ENCODE measurements around the gene TSPAN16. TPM values are rescaled to one million over a fixed set of nuclear protein-coding genes. Genes with fewer than 3 reads are reported as not detected.

The TSPAN16 gene
- total RNA-seq, 4 donors from 2014 or later, result not detected

DNA sequence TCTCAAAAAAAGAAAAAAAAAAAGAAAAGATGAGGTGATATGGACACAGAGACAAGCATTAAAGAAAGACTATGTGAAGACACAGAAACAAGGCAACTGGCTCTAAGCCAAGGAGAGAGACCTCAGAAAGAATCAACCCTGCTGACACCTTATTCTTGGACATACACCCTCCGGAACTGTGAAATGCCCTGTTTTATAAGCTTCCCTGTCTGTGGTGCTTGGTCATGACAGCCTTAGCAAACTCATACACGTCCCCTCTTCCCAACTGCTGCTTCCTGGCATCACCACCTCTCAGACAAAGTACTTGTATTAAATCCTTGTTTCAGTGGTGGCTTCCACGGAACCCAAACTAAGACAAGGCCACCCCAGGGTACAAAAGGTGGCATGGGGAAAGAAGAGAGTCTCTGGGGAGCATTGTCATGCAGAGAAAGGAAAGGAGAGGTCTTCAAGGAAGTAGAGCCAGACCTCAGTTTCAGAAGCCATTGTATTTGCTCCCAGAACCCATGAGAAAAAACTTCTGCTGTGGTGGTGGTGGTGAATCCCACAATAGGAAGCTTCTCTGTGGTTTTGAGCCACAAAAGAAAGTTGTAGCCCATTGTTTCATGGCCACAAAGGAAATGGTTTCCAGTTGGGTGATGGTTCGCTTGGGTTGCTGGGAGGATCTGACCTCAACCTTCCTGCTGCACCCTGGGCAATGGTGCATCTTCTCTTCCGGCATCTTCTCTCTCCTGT lies 16.3 kb upstream of the TSPAN16 start:
- Histone ChIP-seq H3K36me3 (no peaks in the 10 kb centered on the region), H3K27ac (peak overlapping the region in 1 of 2 donors; percentile 15), H3K27me3 (no peaks in the 10 kb centered on the region), H3K4me1 (no peaks in the 10 kb centered on the region), H3K4me3 (no peak overlapping the region), H3K9me3 (no peaks in the 10 kb centered on the region)
- intact Hi-C loops (cut with DNase I; ENCODE audit: low total_unique reads), result no loop called here
- no peak for TF ChIP-seq POLR2A (IDR thresholded peaks at IDR 0.05)
- TF ChIP-seq, protein P1, sequence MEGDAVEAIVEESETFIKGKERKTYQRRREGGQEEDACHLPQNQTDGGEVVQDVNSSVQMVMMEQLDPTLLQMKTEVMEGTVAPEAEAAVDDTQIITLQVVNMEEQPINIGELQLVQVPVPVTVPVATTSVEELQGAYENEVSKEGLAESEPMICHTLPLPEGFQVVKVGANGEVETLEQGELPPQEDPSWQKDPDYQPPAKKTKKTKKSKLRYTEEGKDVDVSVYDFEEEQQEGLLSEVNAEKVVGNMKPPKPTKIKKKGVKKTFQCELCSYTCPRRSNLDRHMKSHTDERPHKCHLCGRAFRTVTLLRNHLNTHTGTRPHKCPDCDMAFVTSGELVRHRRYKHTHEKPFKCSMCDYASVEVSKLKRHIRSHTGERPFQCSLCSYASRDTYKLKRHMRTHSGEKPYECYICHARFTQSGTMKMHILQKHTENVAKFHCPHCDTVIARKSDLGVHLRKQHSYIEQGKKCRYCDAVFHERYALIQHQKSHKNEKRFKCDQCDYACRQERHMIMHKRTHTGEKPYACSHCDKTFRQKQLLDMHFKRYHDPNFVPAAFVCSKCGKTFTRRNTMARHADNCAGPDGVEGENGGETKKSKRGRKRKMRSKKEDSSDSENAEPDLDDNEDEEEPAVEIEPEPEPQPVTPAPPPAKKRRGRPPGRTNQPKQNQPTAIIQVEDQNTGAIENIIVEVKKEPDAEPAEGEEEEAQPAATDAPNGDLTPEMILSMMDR (IDR thresholded peaks at IDR 0.05), result no peak
- no peak for DNase-seq

DNA sequence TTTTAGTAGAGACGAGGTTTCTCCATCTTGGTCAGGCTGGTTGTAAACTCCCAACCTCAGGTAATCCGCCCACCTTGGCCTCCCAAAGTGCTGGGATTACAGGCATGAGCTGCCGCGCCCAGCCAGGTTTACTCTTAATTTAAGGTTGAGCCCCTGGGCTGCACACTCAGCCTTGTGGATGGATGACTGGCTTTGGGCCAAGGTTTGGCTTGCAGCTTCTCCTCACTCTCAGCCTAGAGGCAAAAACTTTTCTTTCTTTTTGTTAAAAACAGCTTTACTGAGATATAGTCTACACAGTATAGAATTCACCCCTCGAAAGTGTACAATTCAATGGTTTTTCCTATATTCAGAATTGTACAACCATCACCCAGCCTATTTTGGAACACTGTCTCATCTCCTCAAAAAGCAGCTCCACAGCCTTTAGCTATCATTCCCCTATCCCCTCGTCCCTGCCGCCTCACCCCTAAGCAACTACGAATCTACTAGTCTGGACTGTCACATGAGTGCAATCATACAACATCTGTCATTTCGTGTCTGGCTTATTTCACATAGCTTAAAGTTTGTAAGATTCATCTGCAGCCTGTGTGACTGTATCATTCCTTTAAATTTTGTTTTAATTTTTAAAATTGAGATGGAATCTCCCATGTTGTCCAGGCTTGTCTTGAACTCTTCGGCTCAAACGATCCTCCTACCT lies 14.5 kb upstream of the TSPAN16 start:
- Histone ChIP-seq H3K36me3 (no peaks in the 10 kb centered on the region), H3K4me1 (no peaks in the 10 kb centered on the region), H3K27me3 (no peaks in the 10 kb centered on the region), H3K27ac (no peak overlapping the region), H3K4me3 (no peak overlapping the region), H3K9me3 (no peaks in the 10 kb centered on the region)
- no peak for DNase-seq
- TF ChIP-seq, protein P1 (IDR thresholded peaks at IDR 0.05), result no peak
- no peak for TF ChIP-seq POLR2A (IDR thresholded peaks at IDR 0.05)
- intact Hi-C loops (cut with DNase I; ENCODE audit: low total_unique reads), result no loop called here

DNA sequence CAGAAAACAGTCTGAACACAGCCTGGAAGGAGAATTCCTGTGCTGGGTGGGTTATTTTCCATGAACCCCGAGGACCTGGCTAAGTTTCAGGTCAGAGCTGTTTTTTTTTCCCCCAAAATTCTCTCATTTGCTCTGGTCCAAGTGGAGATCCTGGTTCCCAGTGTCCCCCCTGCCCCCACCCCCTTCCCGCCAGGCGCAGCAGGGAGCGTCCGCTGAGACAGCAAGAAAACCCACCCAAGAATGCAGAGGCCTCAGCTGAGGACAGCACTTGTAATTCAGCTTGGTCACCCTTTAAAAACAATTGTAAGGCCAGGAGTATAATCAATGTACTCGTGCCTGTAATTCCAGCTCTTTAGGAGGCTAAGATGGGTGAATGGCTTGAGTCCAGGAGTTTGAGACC lies 11.4 kb upstream of the TSPAN16 start:
- no peak for TF ChIP-seq POLR2A (IDR thresholded peaks at IDR 0.05)
- TF ChIP-seq, protein P1 (IDR thresholded peaks at IDR 0.05), result no peak
- Histone ChIP-seq H3K9me3 (no peaks in the 10 kb centered on the region), H3K4me3 (no peak overlapping the region), H3K4me1 (no peaks in the 10 kb centered on the region), H3K27me3 (no peaks in the 10 kb centered on the region), H3K27ac (peak overlapping the region in 1 of 2 donors; percentile 20), H3K36me3 (no peaks in the 10 kb centered on the region)
- DNase-seq, result no peak
- intact Hi-C loops (cut with DNase I; ENCODE audit: low total_unique reads), result no loop called here

DNA sequence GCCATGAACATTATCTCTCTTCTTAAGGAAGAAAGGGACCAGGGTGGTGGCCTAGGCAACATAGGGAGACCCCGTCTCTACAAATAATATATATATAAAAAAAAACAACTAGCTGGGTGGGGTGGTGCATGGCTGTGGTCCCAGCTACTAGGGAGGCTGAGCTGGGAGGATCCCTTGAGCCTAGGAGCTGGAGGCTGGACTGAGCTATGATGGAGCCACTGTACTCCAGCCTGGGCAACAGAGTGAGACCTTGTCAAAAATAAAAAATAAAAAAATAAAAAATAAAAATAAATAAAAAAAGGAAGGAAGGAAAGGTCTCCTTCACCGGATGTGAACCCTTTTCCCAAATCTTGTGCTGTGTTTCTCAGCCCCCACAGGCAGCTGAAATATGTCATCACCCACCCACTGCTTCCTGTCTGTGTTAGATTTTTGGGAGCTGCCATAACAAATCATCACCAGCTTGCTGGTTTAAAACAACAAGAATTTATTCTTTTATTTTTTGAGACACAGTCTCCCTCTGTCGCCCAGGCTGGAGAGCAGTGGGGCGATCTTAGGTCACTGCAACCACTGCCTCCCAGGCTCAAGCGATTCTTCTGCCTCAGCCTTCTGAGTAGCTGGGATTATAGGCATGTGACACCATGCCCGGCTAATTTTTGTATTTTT lies 9.5 kb upstream of the TSPAN16 start:
- intact Hi-C loops (cut with DNase I; ENCODE audit: low total_unique reads), result no loop called here

More for the DNA sequence above, 9.5 kb upstream of the TSPAN16 start:
- no peaks in the 10 kb centered on the region for H3K36me3 ChIP-seq
- no peak overlapping the region for H3K4me3 ChIP-seq
- no peaks in the 10 kb centered on the region for H3K9me3 ChIP-seq
- H3K27ac ChIP-seq, result peak overlapping the region; percentile 11 to 50
- no peaks in the 10 kb centered on the region for H3K4me1 ChIP-seq
- no peak for DNase-seq
- no peaks in the 10 kb centered on the region for H3K27me3 ChIP-seq
- TF ChIP-seq, protein P1 (IDR thresholded peaks at IDR 0.05), result peak in 2 of 4 experiments; percentile 29 to 31
- no peak for TF ChIP-seq POLR2A (IDR thresholded peaks at IDR 0.05)
